Mucosa of descending colon (tissue), 3 donors: ENCODE measurements around the gene MAST4. TPM values are rescaled to one million over a fixed set of nuclear protein-coding genes. Genes with fewer than 3 reads are reported as not detected.

Experiments
- ATAC-seq: fragments of 200-7000 bp; cut with Tn5 transposase; one replicate; pipeline ENCODE4 v1.9.1; 2020; ENCODE audit warnings: mild to moderate bottlenecking, moderate library complexity
- DNase-seq, 3 donors: peaks; one replicate each; pipeline ENCODE4 v3.0.0-alpha.2; 2020
- H3K36me3 ChIP-seq: fragments of 200-600 bp; one replicate; pipeline ENCODE4 v1.8.0; 2021; ENCODE audit warnings: low read depth, mild to moderate bottlenecking
- H3K4me1 ChIP-seq: fragments of 200-600 bp; one replicate; pipeline ENCODE4 v1.8.0; 2021; ENCODE audit warnings: low read depth, mild to moderate bottlenecking
- H3K4me3 ChIP-seq: fragments of 200-600 bp; one replicate; pipeline ENCODE4 v1.8.0; 2021; ENCODE audit warnings: mild to moderate bottlenecking
- H3K9me3 ChIP-seq: fragments of 200-600 bp; one replicate; pipeline ENCODE4 v1.8.0; 2021; ENCODE audit warnings: mild to moderate bottlenecking
- intact Hi-C, 2 donors: fragments of 100-400 bp; cut with DNase I in 1 of 2; cut with micrococcal nuclease in 1 of 2; formaldehyde crosslinking; loops; one replicate each; pipeline versions ENCODE4 v1.11.0 to v1.11.1; 2022; cut with DNase I, micrococcal nuclease
- total RNA-seq, 3 donors: library from RNA; stranded (reverse); fragmentation: NEBNext Ultra II Directional in 2 of 3; extraction: Animal tissue kit (Norgen Biotek cat#: 25700) in 2 of 3; gene quantifications; one replicate each; pipeline versions ENCODE4 v1.2.1 to v1.2.4, GENCODE V29; 2021 to 2023
- TF ChIP-seq, protein P1 (sequence below): fragments of 200-600 bp; IDR thresholded peaks from one replicate; pipeline ENCODE4 v1.8.0; 2022; ENCODE audit warnings: antibody characterized with exemption, mild to moderate bottlenecking
- donor health status: DM: no; HTN: no; CAD: no; lungs with moderate emphysema.
- donor health status: DM: no; HTN: no; CAD: no.
- donor health status: DM: no; HTN: yes; CAD: no.

MAST4 gene
- total RNA-seq, 3 donors from 2014 or later = 16.2 to 34.0 (median 22.5) TPM

DNA sequence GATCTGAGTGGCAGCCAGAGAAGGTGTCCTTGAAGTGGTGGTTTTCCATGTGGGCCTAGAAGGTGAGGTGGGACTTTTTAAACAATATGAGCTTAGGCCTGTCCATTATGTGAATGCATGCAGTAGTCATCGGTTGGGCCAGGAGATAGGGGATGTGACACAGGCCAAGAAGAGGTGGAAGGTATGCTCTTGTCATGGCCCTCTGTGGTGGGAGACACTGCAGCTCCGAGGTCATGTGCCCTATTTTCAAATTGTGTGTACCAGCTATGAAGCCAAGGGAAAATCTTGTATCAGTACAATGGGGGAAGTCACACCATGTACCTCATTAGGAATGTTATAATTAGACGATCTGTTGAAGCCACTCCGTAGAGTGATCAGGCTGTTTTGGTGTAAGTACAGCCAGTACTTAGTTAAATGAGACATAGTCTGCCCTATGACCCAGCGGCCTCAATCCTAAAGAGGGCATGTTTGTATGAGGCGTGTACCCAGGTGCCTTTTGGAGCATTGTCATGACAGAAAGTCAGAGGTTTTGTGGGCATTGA lies 280.1 kb downstream of the MAST4 start:
- H3K36me3 ChIP-seq = no peaks in the 10 kb centered on the region
- ATAC-seq (no peak), DNase-seq (no peak)
- TF ChIP-seq, protein P1, sequence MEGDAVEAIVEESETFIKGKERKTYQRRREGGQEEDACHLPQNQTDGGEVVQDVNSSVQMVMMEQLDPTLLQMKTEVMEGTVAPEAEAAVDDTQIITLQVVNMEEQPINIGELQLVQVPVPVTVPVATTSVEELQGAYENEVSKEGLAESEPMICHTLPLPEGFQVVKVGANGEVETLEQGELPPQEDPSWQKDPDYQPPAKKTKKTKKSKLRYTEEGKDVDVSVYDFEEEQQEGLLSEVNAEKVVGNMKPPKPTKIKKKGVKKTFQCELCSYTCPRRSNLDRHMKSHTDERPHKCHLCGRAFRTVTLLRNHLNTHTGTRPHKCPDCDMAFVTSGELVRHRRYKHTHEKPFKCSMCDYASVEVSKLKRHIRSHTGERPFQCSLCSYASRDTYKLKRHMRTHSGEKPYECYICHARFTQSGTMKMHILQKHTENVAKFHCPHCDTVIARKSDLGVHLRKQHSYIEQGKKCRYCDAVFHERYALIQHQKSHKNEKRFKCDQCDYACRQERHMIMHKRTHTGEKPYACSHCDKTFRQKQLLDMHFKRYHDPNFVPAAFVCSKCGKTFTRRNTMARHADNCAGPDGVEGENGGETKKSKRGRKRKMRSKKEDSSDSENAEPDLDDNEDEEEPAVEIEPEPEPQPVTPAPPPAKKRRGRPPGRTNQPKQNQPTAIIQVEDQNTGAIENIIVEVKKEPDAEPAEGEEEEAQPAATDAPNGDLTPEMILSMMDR = no peak
- H3K9me3 ChIP-seq = no peaks in the 10 kb centered on the region
- intact Hi-C loops = no loop called here
- H3K4me1 ChIP-seq = no peaks in the 10 kb centered on the region
- no peak overlapping the region for H3K4me3 ChIP-seq

DNA sequence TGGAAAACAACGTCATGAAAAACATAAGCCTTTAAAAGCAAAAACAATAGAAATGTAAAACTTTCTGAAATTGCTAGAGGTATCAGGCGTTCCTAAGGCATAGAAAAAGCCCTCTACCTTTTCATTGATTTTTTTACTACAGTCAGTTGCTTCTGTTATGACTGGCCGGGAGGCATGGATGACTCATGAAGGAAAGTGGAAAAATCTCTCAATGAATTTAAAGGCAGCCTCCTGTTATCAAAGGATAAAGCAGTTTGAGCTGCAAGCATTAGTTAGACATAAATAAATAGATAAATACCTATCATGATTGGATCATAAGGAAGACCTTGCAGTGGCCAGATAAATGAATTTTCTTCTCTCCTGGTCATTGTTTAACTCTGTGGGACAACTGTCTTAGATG lies 281.6 kb downstream of the MAST4 start:
- TF ChIP-seq, protein P1 = no peak
- intact Hi-C loops = no loop called here
- Histone ChIP-seq H3K4me1 (no peaks in the 10 kb centered on the region), H3K4me3 (no peak overlapping the region), H3K36me3 (no peaks in the 10 kb centered on the region), H3K9me3 (no peaks in the 10 kb centered on the region)
- DNase-seq = no peak
- ATAC-seq = no peak

DNA sequence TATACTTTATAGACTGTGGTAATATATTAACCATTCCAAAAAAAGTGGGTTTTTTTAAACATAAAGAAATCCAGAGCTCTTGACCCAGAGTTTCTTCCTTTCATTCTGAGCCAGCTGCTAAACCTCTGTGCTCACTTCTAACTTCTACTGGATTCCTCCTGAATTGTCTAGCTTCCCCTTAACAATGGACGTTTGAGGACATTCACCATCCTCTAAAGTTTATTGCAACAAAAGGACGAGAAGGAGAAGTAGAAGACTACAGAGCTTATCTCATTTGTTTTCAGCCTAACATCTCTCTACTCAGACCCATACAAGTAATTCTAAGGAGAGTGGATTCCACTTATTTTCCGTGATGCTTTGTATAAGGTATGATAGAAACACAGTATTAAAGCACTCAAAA lies 284.2 kb downstream of the MAST4 start:
- TF ChIP-seq, protein P1 = no peak
- no peaks in the 10 kb centered on the region for H3K36me3 ChIP-seq
- no peaks in the 10 kb centered on the region for H3K9me3 ChIP-seq
- no peaks in the 10 kb centered on the region for H3K4me1 ChIP-seq
- H3K4me3 ChIP-seq = no peak overlapping the region
- intact Hi-C loops = no loop called here
- DNase-seq (no peak), ATAC-seq (no peak)

DNA sequence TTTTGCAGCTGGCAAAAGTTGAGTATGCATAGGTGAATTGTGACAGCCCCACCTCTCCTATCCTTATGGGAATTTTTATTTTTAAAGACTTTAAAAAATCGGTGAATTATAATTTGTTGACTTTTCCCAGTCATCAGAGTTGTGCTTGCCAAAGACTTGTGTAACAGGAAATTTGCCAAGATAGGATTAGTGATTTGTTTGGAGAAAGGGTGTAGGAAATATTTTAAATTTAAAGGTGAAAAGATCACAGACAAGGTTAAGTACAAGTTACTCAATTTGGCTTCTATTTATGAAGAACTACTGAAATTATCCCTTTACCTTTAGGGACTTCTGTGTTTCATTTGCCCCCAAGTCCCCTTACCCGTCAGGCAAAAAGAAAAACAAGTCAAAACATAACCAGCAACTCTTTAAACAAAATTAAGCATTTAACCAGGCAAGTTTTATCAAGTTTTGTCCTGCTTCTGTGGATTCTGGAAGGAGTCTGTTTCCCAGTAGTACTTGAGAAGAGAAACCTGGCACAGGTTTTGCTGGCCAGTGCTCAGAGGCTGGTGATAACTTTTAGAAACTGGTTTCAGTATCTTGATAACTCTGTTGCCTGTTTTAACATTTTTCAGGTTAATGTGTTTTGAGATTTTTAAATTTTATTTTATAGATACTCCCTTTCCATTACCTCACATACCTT lies 285.4 kb downstream of the MAST4 start:
- Histone ChIP-seq H3K4me1 (no peaks in the 10 kb centered on the region), H3K36me3 (no peaks in the 10 kb centered on the region), H3K9me3 (no peaks in the 10 kb centered on the region), H3K4me3 (no peak overlapping the region)
- ATAC-seq (no peak), DNase-seq (no peak)
- intact Hi-C loops = no loop called here
- TF ChIP-seq, protein P1 = no peak

DNA sequence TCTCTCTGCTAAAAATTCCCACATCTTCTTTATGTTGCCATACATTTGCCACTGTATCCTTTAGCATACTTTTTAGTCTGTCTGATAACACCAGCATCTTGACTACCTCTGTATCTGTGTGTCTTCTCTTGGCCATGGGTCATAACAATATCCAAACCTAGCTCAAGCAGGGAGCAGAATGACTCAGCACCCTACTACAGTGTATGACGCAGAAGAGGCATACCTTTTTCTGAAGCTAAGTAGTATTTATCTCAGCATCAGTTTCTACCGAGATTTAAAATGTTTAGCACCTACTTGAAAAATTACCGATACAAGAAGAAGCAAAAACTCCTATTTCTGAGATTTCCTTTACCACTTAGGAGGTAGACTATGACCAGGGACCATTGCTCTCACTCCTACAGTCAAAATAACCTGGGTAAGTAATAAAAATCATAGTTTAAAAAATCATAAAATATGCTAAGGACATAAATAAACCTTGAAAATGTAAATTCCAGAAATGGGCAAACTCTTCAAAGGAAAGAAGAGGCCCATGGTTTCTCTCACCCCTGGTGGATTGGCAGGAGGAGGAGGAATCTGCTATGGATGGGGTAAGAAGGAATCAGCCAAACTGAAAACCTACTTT lies 286.5 kb downstream of the MAST4 start:
- intact Hi-C loops = no loop called here
- ATAC-seq (no peak), DNase-seq (no peak)
- Histone ChIP-seq H3K4me1 (no peaks in the 10 kb centered on the region), H3K36me3 (no peaks in the 10 kb centered on the region), H3K9me3 (no peaks in the 10 kb centered on the region), H3K4me3 (no peak overlapping the region)
- TF ChIP-seq, protein P1 = no peak
